Upper lobe of right lung (tissue), 1 donor: ENCODE data around the gene NBAS. TPM values are rescaled to one million over a fixed set of nuclear protein-coding genes. Genes with fewer than 3 reads are reported as not detected.

Experiments
- ATAC-seq: fragments of 200-7000 bp; cut with Tn5 transposase; one replicate; pipeline ENCODE4 v1.9.1; 2020; ENCODE audit warnings: mild to moderate bottlenecking, moderate library complexity
- DNase-seq: peaks from one replicate; pipeline ENCODE4 v3.0.0-alpha.2; 2020
- H3K27ac ChIP-seq: fragments of 200-600 bp; one replicate; pipeline ENCODE4 v1.8.0; 2022
- H3K27me3 ChIP-seq: fragments of 200-600 bp; one replicate; pipeline ENCODE4 v1.8.0; 2022; ENCODE audit warnings: mild to moderate bottlenecking
- H3K36me3 ChIP-seq: fragments of 200-600 bp; one replicate; pipeline ENCODE4 v1.8.0; 2022
- H3K4me1 ChIP-seq: fragments of 200-600 bp; one replicate; pipeline ENCODE4 v1.8.0; 2022
- H3K4me3 ChIP-seq: fragments of 200-600 bp; one replicate; pipeline ENCODE4 v1.8.0; 2022; ENCODE audit warnings: mild to moderate bottlenecking
- H3K9me3 ChIP-seq: fragments of 200-600 bp; one replicate; pipeline ENCODE4 v1.8.0; 2022
- intact Hi-C: fragments of 100-400 bp; cut with DNase I; formaldehyde crosslinking; loops from one replicate; pipeline ENCODE4 v1.11.0; 2022
- total RNA-seq: library from RNA; stranded (reverse); fragmentation: NEBNext Ultra II Directional; extraction: Animal tissue kit (Norgen Biotek cat#: 25700); gene quantifications from one replicate; pipeline ENCODE4 v1.2.1, GENCODE V29; 2021
- TF ChIP-seq, protein P1 (sequence below): fragments of 200-600 bp; IDR thresholded peaks from one replicate; pipeline ENCODE4 v1.8.0; 2022; ENCODE audit warnings: antibody characterized with exemption
- donor health status: DM: no; HTN: yes; CAD: no; lungs with severe emphysema.

NBAS gene
- total RNA-seq, 1 donor from 2014 or later: 38.8 TPM

GRCh38 chr2:15421753-15422152 is 139.4 kb downstream of the NBAS start:
- no peaks in the 10 kb centered on the region for H3K9me3 ChIP-seq
- H3K27ac ChIP-seq: no peak overlapping the region
- H3K27me3 ChIP-seq: no peaks in the 10 kb centered on the region
- ATAC-seq (no peak), DNase-seq (no peak)
- H3K4me1 ChIP-seq: no peaks in the 10 kb centered on the region
- peaks cover 16% of the 10 kb centered on the region for H3K36me3 ChIP-seq
- H3K4me3 ChIP-seq: no peak overlapping the region
- TF ChIP-seq, protein P1, sequence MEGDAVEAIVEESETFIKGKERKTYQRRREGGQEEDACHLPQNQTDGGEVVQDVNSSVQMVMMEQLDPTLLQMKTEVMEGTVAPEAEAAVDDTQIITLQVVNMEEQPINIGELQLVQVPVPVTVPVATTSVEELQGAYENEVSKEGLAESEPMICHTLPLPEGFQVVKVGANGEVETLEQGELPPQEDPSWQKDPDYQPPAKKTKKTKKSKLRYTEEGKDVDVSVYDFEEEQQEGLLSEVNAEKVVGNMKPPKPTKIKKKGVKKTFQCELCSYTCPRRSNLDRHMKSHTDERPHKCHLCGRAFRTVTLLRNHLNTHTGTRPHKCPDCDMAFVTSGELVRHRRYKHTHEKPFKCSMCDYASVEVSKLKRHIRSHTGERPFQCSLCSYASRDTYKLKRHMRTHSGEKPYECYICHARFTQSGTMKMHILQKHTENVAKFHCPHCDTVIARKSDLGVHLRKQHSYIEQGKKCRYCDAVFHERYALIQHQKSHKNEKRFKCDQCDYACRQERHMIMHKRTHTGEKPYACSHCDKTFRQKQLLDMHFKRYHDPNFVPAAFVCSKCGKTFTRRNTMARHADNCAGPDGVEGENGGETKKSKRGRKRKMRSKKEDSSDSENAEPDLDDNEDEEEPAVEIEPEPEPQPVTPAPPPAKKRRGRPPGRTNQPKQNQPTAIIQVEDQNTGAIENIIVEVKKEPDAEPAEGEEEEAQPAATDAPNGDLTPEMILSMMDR: no peak
- intact Hi-C loops: no loop called here

DNA sequence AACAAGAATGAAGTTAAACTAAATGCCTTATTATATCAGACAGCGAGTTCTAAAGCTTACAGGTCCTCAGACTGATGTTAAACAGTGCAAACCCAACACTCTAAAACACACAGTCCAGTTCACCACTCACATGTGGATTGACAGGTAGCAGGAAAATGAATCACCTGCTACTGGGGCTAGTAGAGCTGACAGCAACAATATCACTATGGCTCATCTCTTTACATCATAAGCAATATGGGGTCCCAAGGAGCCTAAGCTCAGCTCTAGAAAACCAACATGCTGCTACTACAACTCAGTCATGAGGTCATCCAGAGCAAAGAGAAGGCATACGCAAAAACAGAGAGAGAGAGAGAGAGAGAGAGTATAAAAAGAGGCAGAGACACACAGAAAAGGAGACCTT is 145.4 kb downstream of the NBAS start:
- no peak overlapping the region for H3K27ac ChIP-seq
- no peaks in the 10 kb centered on the region for H3K9me3 ChIP-seq
- intact Hi-C loops: no loop called here
- no peaks in the 10 kb centered on the region for H3K4me1 ChIP-seq
- TF ChIP-seq, protein P1: no peak
- no peak overlapping the region for H3K4me3 ChIP-seq
- no peak for ATAC-seq
- no peaks in the 10 kb centered on the region for H3K27me3 ChIP-seq
- DNase-seq: no peak
- peaks cover 44% of the 10 kb centered on the region for H3K36me3 ChIP-seq

DNA sequence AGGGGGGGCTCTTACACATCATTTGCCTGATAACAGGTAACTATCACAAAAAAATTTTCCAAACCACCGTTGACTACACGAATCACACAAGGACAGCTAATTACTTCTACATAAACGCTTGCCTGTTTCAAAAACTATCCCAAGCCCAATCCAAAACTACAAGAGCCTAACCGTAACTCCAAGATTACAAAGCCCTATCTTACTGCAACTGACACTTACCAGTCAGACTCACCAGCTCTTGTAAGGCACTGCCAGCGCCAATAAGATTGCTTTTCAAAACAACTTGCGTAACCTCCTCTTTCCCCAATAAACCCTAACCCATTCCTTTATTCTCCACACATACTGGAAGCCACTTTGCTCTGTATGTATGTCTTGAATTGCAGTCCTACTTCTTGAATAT is 148.4 kb downstream of the NBAS start:
- H3K36me3 ChIP-seq: peaks cover 55% of the 10 kb centered on the region
- no peak overlapping the region for H3K27ac ChIP-seq
- H3K4me3 ChIP-seq: no peak overlapping the region
- intact Hi-C loops: no loop called here
- no peaks in the 10 kb centered on the region for H3K27me3 ChIP-seq
- H3K4me1 ChIP-seq: no peaks in the 10 kb centered on the region
- TF ChIP-seq, protein P1: no peak
- ATAC-seq (no peak), DNase-seq (no peak)
- H3K9me3 ChIP-seq: no peaks in the 10 kb centered on the region

GRCh38 chr2:15412309-15412708 is 148.8 kb downstream of the NBAS start:
- DNase-seq (no peak), ATAC-seq (no peak)
- intact Hi-C loops: no loop called here
- Histone ChIP-seq H3K27me3 (no peaks in the 10 kb centered on the region), H3K4me3 (no peak overlapping the region), H3K36me3 (peaks cover 55% of the 10 kb centered on the region), H3K4me1 (no peaks in the 10 kb centered on the region), H3K9me3 (no peaks in the 10 kb centered on the region), H3K27ac (no peak overlapping the region)
- TF ChIP-seq, protein P1: no peak

GRCh38 chr2:15410884-15411283 is 150.2 kb downstream of the NBAS start:
- Histone ChIP-seq H3K27ac (no peak overlapping the region), H3K4me1 (no peaks in the 10 kb centered on the region), H3K27me3 (no peaks in the 10 kb centered on the region), H3K9me3 (no peaks in the 10 kb centered on the region), H3K4me3 (no peak overlapping the region), H3K36me3 (peaks cover 49% of the 10 kb centered on the region)
- DNase-seq (no peak), ATAC-seq (no peak)
- intact Hi-C loops: no loop called here
- TF ChIP-seq, protein P1: no peak

- peaks cover 28% of the 10 kb centered on the region for H3K36me3 ChIP-seq
- DNase-seq: no peak
- H3K4me3 ChIP-seq: no peak overlapping the region
- no peaks in the 10 kb centered on the region for H3K4me1 ChIP-seq
- TF ChIP-seq, protein P1: no peak
- H3K9me3 ChIP-seq: no peaks in the 10 kb centered on the region
- ATAC-seq: no peak
- no peaks in the 10 kb centered on the region for H3K27me3 ChIP-seq
- intact Hi-C loops: no loop called here
- H3K27ac ChIP-seq: no peak overlapping the region
Measured at GRCh38 chr2:15408759-15409158, 152.4 kb downstream of the NBAS start.
